Liver (tissue), 9 donors: ENCODE results near the gene MTHFSD. TPM values are rescaled to one million over a fixed set of nuclear protein-coding genes. Genes with fewer than 3 reads are reported as not detected.

Experiments
- DNase-seq: peaks from one replicate; pipeline ENCODE4 v3.0.0-alpha.2; 2017; ENCODE audit warnings: low spot score
- H3K27ac ChIP-seq, 2 donors: one replicate each; pipeline ENCODE4 v1.7.0; 2013; ENCODE audit warnings: inconsistent platforms in 2 of 2, low read length in 2 of 2, control low read depth in 1 of 2, low read depth in 1 of 2, mild to moderate bottlenecking in 1 of 2
- H3K27me3 ChIP-seq, 4 donors: one replicate each; pipeline versions ENCODE4 v1.6.1 to v1.7.0; 2013; ENCODE audit warnings: low read length in 3 of 4, inconsistent platforms in 1 of 4, mild to moderate bottlenecking in 1 of 4, moderate library complexity in 1 of 4; ENCODE audit not compliant: control insufficient read depth in 4 of 4, insufficient read depth in 4 of 4
- H3K36me3 ChIP-seq, 4 donors: one replicate each; pipeline versions ENCODE4 v1.6.1 to v1.7.0; 2013; ENCODE audit warnings: low read length in 3 of 4, mild to moderate bottlenecking in 3 of 4, low read depth in 1 of 4, moderate library complexity in 1 of 4; ENCODE audit not compliant: control insufficient read depth in 4 of 4, insufficient read depth in 3 of 4
- H3K4me1 ChIP-seq, 4 donors: one replicate each; pipeline versions ENCODE4 v1.6.1 to v1.7.0; 2013; ENCODE audit warnings: low read length in 3 of 4, mild to moderate bottlenecking in 3 of 4, moderate library complexity in 1 of 4; ENCODE audit not compliant: control insufficient read depth in 4 of 4, insufficient read depth in 4 of 4
- H3K4me3 ChIP-seq, 3 donors: one replicate each; pipeline versions ENCODE4 v1.6.1 to v1.7.0; 2013; ENCODE audit warnings: low read length in 3 of 3, control low read depth in 1 of 3, low read depth in 1 of 3, mild to moderate bottlenecking in 1 of 3
- H3K9ac ChIP-seq, 2 donors: one replicate each; pipeline ENCODE4 v1.7.0; 2013; ENCODE audit warnings: low read length in 2 of 2, mild to moderate bottlenecking in 2 of 2, moderate library complexity in 2 of 2, control low read depth in 1 of 2, low read depth in 1 of 2
- H3K9me3 ChIP-seq, 4 donors: one replicate each; pipeline versions ENCODE4 v1.6.1 to v1.7.0; 2013; ENCODE audit warnings: low read length in 3 of 4; ENCODE audit not compliant: control insufficient read depth in 4 of 4
- ATF3 ChIP-seq: IDR thresholded peaks from 2 replicates; pipeline ENCODE4 v1.6.1; 2016; ENCODE audit warnings: antibody characterized with exemption
- CTCF ChIP-seq: fragments of 150-350 bp; IDR thresholded peaks from 2 replicates; pipeline ENCODE4 v1.5.1; 2017; ENCODE audit warnings: improper control_type of control experiment, low read depth, low read length; ENCODE audit not compliant: missing input control
- EGR1 ChIP-seq, 2 donors: IDR thresholded peaks; 2 replicates each; pipeline ENCODE4 v1.6.1; 2016 to 2018; ENCODE audit warnings: antibody characterized with exemption in 2 of 2, low read depth in 2 of 2
- FOXA1 ChIP-seq: IDR thresholded peaks from 2 replicates; pipeline ENCODE4 v1.6.1; 2016; ENCODE audit warnings: antibody characterized with exemption
- FOXA2 ChIP-seq: IDR thresholded peaks from 2 replicates; pipeline ENCODE4 v1.6.1; 2016; ENCODE audit warnings: antibody characterized with exemption
- GABPA ChIP-seq, 2 donors: IDR thresholded peaks in 1 of 2; conservative IDR thresholded peaks in 1 of 2; 2 replicates each; pipeline ENCODE4 v1.6.1; 2016; ENCODE audit warnings: antibody characterized with exemption in 2 of 2, mild to moderate bottlenecking in 1 of 2, moderate library complexity in 1 of 2
- HNF4A ChIP-seq, 2 donors: conservative IDR thresholded peaks; 2 replicates each; pipeline ENCODE4 v1.6.1; 2016; ENCODE audit warnings: antibody characterized with exemption in 2 of 2, mild to moderate bottlenecking in 2 of 2
- HNF4G ChIP-seq: IDR thresholded peaks from 2 replicates; pipeline ENCODE4 v1.6.1; 2016; ENCODE audit warnings: antibody characterized with exemption
- JUND ChIP-seq, 2 donors: IDR thresholded peaks; 2 replicates each; pipeline ENCODE4 v1.6.1; 2016; ENCODE audit warnings: antibody characterized with exemption in 2 of 2
- MAX ChIP-seq: IDR thresholded peaks from 2 replicates; pipeline ENCODE4 v1.6.1; 2016; ENCODE audit warnings: antibody characterized with exemption
- NR2F2 ChIP-seq: IDR thresholded peaks from 2 replicates; pipeline ENCODE4 v1.6.1; 2016; ENCODE audit warnings: antibody characterized with exemption
- RAD21 ChIP-seq, 2 donors: IDR thresholded peaks; 2 replicates each; pipeline ENCODE4 v1.6.1; 2016; ENCODE audit warnings: antibody characterized with exemption in 2 of 2, mild to moderate bottlenecking in 2 of 2
- REST ChIP-seq: IDR thresholded peaks from 2 replicates; pipeline ENCODE4 v1.6.1; 2016; ENCODE audit warnings: antibody characterized with exemption, mild to moderate bottlenecking
- RXRA ChIP-seq, 2 donors: IDR thresholded peaks; 2 replicates each; pipeline ENCODE4 v1.6.1; 2017 to 2018; ENCODE audit warnings: antibody characterized with exemption in 2 of 2, mild to moderate bottlenecking in 1 of 2
- SP1 ChIP-seq: IDR thresholded peaks from 2 replicates; pipeline ENCODE4 v1.6.1; 2018; ENCODE audit warnings: antibody characterized with exemption, mild to moderate bottlenecking
- TAF1 ChIP-seq: conservative IDR thresholded peaks from 2 replicates; pipeline ENCODE4 v1.6.1; 2016; ENCODE audit warnings: antibody characterized with exemption, mild to moderate bottlenecking
- YY1 ChIP-seq: IDR thresholded peaks from 2 replicates; pipeline ENCODE4 v1.6.1; 2016; ENCODE audit warnings: antibody characterized with exemption, mild to moderate bottlenecking
- ZBTB33 ChIP-seq: IDR thresholded peaks from 2 replicates; pipeline ENCODE4 v1.6.1; 2016; ENCODE audit warnings: antibody characterized with exemption
- WGBS: extraction: QIAGEN DNeasy Blood & Tissue Kit; methylation state at CpG from one replicate; pipeline ENCODE4 v1.1.7; 2013; 5-methylcytosine and 5-hydroxymethylcytosine counted together
- polyA plus RNA-seq, 2 donors: library from polyadenylated mRNA; stranded (reverse) in 1 of 2; unstranded in 1 of 2; fragments of 200-250 nt in 1 of 2; fragments of >200 nt in 1 of 2; fragmentation: Nextera tagmentation in 1 of 2; extraction: Ambion mirVana in 1 of 2; gene quantifications; one replicate each; pipeline versions ENCODE4 v1.2.1 to v1.2.3, GENCODE V29; 2013 to 2015
- total RNA-seq, 2 donors: library from RNA; depleted of rRNA; stranded (reverse); fragments of >200 nt; gene quantifications; one replicate each; pipeline ENCODE4 v1.2.3, GENCODE V29; 2014
- donor health status: healthy.
- donor health status: healthy.
- donor health status: healthy.
- donor health status: healthy.
- donor health status: healthy.

Gene MTHFSD
- total and polyA plus RNA-seq, 4 donors: 4.6 to 8.1 (median 6.5) TPM

- peak overlapping the region; percentile 28 to 51 for H3K27ac ChIP-seq
These were observed 47.6 kb downstream of the MTHFSD start for GRCh38 chr16:86507173-86508027.

More at GRCh38 chr16:86507173-86508027, 47.6 kb downstream of the MTHFSD start:
- no peaks in the 10 kb centered on the region for H3K9me3 ChIP-seq
- no peaks in the 10 kb centered on the region for H3K36me3 ChIP-seq
- TF ChIP-seq RAD21 (IDR thresholded peaks at IDR 0.05) (no peak), ZBTB33 (no peak), NR2F2 (no peak), REST (no peak), RXRA (IDR thresholded peaks at IDR 0.05) (no peak), HNF4G (no peak), YY1 (no peak), FOXA1 (no peak), GABPA (IDR thresholded peaks at IDR 0.05 in 1 of 2, conservative IDR thresholded peaks at IDR 0.05 in 1 of 2) (no peak), MAX (no peak), FOXA2 (no peak), JUND (IDR thresholded peaks at IDR 0.05) (no peak), EGR1 (IDR thresholded peaks at IDR 0.05; ENCODE audit: low read depth in 2 of 2) (no peak), SP1 (no peak), TAF1 (no peak), ATF3 (no peak), HNF4A (conservative IDR thresholded peaks at IDR 0.05) (no peak), CTCF (no peak)
- peaks cover 18 to 46% (median 24%) of the 10 kb centered on the region in 4 donors for H3K4me1 ChIP-seq
- no peak overlapping the region for H3K9ac ChIP-seq
- no peak for DNase-seq
- H3K27me3 ChIP-seq: peaks cover 10 to 30% (median 17%) of the 10 kb centered on the region in 4 donors
- no peak overlapping the region for H3K4me3 ChIP-seq
- WGBS: 14% methylated on average over 37 of the region's 37 CpGs
